Panc1 (cell line): ENCODE results near the gene ABHD17A.

Experiments
- POLR2AphosphoS5 ChIP-seq: IDR thresholded peaks from 2 replicates; pipeline ENCODE4 v1.6.1; 2012; ENCODE audit warnings: mild to moderate bottlenecking, low read depth, low read length, moderate library complexity
- TF ChIP-seq, protein P1 (sequence below): fragments of 450-650 bp; IDR thresholded peaks from 2 replicates; pipeline ENCODE4 v1.5.1; 2017; ENCODE audit warnings: mild to moderate bottlenecking

DNA sequence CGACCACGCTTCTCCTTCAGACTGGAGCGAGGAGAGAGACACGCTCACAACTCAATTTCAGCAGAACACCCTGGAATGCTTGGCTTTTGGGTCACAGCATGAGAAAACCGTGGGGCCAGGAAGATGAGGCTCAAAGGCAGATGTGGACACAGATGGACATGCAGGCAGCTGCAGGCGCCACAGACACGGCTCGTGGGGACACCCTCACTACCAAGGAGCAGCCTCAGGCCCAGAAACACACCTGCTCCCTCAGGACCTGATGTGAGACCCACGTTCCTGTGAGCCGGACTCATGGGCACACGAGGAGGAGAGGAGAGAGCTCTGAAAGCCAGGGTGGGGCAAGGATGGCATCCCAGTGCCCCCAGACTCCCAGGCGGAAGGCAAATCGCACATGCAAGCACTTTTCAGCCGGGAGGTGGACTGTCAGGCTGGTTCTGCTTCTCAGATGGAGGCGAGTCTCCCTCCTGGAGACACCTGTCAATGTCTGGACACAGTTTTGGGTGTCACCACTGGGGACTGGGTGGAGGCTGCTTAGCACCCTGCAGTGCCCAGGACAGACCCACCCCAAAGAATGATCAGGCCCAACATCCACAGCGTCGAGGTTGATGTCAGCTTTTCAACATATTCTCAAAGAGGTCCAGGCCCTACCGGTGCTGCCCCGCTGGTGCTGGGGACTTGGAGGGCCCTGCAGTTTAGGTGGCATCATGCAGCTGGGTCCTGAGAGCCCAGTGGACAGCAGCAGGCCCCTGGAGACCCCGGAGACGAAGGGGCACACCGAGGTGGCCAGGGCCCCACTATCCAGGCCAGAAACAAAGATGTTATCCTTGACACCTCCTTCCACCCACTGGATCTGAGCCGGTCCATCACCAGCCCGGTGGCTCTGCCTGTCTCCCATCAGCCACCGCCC, 2.3 kb downstream of the ABHD17A start:
- TF ChIP-seq, protein P1, sequence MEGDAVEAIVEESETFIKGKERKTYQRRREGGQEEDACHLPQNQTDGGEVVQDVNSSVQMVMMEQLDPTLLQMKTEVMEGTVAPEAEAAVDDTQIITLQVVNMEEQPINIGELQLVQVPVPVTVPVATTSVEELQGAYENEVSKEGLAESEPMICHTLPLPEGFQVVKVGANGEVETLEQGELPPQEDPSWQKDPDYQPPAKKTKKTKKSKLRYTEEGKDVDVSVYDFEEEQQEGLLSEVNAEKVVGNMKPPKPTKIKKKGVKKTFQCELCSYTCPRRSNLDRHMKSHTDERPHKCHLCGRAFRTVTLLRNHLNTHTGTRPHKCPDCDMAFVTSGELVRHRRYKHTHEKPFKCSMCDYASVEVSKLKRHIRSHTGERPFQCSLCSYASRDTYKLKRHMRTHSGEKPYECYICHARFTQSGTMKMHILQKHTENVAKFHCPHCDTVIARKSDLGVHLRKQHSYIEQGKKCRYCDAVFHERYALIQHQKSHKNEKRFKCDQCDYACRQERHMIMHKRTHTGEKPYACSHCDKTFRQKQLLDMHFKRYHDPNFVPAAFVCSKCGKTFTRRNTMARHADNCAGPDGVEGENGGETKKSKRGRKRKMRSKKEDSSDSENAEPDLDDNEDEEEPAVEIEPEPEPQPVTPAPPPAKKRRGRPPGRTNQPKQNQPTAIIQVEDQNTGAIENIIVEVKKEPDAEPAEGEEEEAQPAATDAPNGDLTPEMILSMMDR, result no peak
- no peak for TF ChIP-seq POLR2AphosphoS5
